IPS DF 4.7 (cell line): ENCODE data around the gene PPP1R13B.

ENCODE experiments used
- DNase-seq: peaks from one replicate; pipeline ENCODE4 v3.0.0-alpha.2; 2013; ENCODE audit warnings: low spot score; ENCODE audit errors: extremely low read depth

Gene PPP1R13B

DNA sequence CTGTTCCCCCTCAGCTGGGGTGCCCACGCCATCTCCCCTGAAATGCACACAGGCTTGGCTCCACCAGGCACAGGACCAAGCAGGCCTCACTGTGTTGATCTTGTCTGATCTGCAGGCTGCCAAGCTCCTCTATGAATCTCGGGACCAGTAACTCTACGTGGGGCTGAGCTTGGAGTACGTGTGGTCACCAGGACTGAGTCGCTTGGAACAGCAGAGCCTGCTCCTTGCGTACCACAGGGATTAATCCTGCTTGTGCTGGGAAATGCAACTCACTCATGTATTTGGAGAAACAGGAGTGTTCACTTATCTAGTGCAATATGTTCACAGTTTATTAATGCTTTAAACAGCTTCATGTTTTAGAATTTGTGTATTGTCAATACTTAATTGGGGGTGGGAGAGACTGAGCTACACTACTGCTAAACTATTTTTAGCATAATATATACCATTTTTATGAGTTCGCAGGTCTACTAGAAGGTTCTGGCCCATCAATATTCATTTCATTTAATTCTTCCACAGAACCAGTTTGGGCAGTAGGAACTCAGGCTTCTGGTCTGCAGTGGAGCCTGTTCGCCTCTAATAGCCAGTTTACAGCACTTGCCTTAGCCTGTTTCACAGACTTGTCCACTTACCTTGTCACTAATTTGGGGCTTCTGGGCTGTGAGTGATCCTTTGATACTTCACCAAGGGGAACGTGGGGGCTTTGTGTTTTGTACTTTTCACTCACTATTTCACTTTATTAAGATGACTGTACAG is 114.3 kb downstream of the PPP1R13B start:
- DNase-seq = no peak

DNA sequence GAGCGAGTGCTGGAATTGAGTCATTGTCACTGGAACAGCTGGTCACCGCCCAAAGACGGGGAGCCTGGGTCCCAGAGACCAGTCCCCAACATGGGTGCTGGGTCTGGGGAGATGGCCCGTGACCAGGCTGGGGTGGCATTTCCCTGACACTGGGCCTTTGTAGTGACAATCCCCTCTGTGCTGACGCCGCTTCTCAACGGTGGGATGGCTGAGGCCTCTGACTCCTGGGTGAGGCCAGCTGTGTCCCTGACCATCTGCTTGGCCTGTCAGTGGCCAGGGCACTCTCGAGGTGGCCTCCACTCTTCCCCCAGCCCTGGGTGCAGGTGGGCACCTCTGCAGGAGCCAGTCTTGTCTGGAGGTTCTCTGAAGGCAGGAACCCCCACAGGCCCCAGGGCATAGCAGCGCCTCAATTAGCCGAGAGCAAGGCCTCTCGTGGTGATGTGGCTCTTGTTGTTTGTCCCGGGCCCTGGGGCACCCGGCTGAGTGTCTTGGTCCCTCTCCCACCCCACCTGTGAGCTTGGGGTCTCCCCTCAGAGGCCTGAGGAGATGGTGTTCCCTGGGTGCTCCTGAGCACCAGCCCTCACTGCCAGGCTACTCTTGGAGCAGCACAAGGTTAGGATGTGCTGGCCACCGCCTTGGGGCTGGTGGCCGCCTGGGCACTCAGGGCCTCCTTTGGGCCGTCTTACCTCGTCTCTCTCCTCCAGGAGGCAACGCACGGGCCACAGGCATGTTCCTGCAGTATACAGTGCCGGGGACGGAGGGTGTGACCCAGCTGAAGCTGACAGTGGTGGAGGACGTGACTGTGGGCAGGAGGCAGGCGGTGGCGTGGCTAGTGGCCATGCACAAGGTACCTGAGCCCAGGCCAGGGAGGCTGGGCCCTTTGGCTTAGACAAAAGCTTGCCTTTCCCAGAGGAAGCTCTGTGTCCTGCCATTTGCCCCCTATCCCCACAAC is 115.2 kb downstream of the PPP1R13B start:
- no peak for DNase-seq

- DNase-seq = no peak
Observed at GRCh38 chr14:103731481-103731880, 115.9 kb downstream of the PPP1R13B start.

DNA sequence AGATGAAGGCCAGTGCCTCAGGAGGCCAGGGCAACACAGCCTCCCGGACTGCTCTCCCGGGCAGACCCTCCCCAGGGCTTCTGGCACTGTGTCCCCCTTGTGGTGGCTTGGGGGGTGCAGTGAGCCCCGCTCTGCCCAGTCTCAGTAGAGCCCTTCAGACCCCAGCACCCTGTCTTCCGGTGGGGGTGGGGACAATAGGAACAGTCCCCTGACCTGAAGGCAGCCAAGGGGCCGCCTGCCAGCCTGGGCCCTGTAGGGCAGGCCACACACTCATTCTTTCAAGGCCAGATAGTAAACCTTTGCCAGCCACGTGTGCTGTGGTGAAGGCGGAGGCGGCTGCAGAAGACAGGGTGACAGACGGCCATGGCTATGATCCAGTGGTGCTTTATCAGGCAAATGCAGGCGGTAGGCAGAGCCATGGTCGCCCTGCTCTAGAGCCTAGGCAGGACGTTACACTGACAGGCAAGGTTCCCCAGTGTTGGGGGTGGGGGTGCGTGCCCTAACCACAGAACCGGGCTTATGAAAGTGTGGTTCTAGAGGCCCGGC is 116.8 kb downstream of the PPP1R13B start:
- no peak for DNase-seq

DNA sequence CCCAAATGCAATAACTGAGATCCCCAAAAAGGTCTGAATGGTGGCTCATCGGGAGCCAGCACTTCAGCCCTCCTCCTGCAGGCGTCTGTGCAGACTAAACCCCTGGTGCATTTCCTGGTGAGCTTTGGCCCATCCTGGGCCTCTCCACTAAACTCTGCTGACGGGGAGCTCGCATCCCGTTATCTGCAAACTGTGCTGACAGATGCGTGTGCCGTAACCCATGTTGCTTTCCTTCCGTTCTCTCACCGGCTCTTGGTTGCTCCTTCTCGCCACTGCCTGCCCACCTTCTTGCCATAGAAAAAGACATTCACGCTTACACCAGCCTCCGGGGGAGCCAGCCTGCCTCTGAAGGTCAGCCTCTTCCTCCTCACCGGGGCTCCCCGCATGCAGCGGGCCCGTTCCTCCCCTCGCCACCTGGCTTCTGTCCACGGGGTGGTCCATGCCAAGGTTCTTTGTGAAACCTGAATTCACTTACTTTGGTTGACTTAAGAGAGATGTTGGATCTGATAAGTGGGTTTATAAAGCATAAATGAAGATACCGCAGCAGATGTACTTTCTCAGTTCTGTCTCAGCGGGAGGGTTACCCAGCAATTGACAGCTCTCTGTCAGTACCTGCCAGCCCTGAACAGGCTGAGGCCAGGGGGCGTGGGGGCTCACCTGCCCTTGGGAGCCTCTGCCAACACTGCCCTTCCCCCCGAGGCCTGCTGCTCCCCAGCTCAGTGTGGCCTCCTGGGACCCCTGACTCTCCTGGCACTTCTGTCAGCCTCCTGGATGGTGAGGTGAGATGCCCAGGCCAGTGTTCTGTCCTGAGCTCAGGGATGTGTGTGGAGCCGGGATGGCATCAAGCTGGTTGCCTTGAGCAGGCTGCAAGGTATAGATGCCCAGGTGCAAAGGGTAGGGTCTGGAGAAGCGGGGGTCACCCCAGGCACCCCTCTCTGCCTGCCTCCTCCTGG is 117.6 kb downstream of the PPP1R13B start:
- DNase-seq = no peak

DNA sequence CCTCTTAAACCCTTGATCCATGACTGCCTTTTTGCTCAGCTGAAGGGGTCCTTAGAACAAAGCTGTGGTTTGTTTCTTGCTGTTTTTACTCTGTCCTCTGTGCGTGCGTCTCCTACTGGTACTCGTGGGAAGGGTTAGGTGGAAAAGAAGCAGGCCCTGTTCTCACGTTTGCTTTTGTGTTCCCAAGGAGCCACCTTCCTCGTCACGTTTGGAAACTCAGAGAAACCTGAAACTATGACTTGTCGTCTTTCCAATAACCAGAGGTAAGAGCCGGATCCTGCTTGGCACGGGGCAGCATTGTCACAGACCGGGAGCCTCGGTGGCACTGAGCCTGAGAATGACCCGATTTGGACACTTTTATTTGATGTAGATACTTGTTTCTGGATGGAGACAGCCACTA is 118.7 kb downstream of the PPP1R13B start:
- no peak for DNase-seq

DNA sequence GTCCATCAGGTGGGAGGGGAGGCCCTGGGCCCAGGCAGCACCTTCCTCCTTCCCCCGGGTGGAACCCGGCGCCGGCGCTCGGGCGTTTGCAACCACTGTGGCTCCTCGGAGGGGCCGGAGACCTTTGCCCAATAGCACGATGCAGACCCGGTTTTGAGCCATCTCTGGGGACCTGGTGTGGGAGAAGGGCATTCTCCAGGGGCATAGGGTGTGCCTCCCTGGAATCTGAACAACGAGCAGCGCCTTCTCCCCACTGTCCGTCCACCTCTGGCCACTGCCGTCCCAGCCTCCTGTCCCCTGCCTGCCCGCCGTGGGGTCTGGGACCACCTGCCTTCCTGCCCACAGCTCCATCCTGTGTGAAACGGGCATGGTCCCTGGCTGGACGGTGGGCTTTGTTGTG is 119.2 kb downstream of the PPP1R13B start:
- DNase-seq = no peak

GRCh38 chr14:103727313-103727980 is 119.9 kb downstream of the PPP1R13B start:
- DNase-seq = no peak

DNA sequence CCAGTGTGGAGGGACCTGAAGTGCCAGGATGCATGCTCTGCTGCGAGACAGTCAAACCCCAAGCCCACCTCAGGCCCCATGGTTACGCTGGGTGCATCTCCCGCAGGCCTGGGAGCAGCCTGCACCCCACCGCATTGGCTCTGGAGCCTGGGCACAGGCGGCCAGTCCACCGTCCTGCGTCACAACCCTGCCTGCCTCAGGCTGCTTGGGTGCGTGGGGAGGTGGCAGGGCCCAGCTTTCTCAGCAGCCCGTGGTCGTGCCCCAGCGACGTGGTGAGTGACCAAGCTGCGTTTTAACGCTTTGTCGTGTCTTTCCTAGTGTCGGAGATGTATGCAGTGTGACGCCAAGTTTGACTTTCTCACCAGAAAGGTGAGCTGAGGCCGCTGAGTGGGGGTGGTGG is 120.9 kb downstream of the PPP1R13B start:
- DNase-seq = no peak

GRCh38 chr14:103725739-103726395 is 121.5 kb downstream of the PPP1R13B start:
- no peak for DNase-seq

DNA sequence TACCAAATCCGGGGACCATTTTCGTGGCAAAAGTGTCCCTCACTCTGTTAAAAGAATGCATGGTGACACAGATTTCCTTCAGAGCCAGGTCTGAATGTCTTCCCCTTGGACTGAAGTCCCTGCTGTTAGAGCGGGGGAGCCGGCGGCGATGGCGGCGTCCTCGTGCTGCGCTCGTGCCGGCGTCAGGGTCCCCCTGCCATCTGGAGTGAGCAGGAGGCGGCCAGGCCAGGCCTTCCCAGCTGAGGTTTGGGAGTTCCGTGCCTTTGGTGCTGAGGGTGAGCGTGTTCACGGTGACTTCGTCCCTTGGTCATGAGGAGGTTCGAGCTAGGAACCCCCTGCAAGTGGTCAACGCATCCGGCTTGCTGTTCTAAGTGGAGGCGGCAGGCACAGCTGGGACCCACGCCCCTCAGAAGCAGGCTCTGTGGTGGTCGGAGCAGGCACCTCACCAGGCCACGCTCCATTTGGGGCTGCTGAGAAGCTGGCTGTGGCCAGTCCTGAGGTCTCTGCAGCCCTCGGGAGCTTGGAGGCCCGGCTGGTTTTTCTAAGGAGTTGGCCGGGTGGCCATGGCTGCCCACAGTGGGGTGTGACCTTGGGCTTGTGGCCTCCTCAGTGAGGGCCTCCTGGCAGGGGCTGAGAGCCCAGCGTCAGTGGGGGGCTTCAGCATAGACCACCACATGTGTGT is 122.2 kb downstream of the PPP1R13B start:
- DNase-seq = no peak

DNA sequence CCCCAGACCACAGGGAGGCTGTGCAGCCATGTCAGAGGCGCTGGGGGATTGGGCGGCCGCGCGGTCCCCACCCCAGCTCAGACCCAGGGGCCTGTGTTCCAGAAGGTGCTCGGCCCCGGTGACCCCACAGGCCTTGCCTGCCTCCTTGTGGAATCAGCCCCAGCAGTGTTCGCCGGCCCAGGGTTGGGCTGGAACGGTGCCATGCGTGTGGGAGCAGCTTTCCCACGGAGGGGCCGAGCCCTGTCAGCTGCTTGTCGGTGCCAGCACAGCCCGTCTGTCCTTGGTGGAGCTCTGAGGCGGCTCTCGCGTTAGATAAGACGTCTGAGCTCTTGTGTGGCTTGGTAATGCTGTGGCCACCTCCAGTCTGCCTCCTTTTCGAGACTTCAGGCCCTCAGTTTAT is 123.3 kb downstream of the PPP1R13B start:
- no peak for DNase-seq

GRCh38 chr14:103723748-103724081 is 123.7 kb downstream of the PPP1R13B start:
- no peak for DNase-seq

- DNase-seq = no peak
Observed at GRCh38 chr14:103721334-103722120, 125.8 kb downstream of the PPP1R13B start.

GRCh38 chr14:103719751-103720150 is 127.6 kb downstream of the PPP1R13B start:
- DNase-seq = no peak

DNA sequence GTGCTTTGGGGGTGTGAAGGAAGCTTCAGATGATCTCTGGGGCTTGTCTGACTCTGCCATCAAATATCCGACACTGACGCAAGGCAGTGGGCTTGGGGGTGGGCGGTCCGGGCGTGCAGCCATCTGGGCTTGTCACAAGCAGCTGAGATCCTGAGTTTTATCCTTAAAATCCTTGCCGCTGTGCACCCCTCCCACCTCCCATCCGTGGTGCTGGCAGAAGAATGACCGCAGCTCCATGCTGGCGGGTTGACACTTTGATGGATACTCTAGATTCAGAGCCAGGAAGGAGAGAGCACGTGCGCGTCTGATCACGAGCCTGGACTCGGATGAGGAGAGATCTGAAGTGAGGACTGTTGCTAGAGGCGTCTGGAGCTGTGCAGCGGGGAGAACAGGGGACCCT is 128.8 kb downstream of the PPP1R13B start:
- no peak for DNase-seq

GRCh38 chr14:103716899-103717411 is 130.4 kb downstream of the PPP1R13B start:
- DNase-seq = no peak

DNA sequence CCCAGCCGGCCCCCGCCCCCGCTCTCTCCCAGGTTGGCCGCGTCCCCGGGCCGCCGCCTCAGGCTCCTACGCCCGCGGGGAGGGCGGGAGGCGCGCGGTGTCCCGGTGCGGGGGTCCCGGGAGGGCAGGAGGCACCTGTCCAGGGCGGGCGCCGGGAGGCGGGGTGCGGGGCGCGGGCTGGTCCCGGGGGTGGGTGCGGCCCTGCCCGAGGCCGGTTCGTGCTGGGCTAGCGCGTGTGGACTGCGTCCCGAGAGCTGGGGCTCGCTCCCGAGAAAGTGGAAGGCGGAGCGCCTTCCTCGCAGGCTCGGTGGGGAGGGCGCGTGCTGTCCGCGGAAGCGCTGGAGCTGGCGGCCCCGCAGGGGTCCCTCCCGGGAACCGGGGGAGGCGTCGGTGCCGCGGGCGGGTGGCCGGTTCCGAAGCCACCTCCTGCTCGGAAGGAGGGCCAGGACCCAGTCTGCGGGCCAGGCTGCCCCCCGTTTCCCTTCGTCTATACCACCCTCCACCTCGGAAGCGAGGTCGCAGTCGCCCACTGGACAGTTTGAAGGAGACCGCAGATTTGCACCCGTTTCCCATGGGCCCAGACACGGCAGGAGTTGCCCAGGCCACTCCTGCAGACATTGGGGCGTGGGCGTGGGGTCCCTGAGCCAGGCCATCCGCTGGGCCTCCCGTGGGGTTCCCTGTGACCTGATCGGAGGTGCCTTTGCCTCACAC is 131.1 kb downstream of the PPP1R13B start:
- no peak for DNase-seq
